DND-41 (cell line): ENCODE results near the gene PIP4K2A.

Source experiments
- EZH2 ChIP-seq: IDR thresholded peaks from 3 replicates; pipeline ENCODE4 v1.6.1; 2012; ENCODE audit warnings: borderline replicate concordance, low read depth, mild to moderate bottlenecking, moderate library complexity, low read length, inconsistent platforms; ENCODE audit not compliant: severe bottlenecking
- TF ChIP-seq, protein P1 (sequence below): IDR thresholded peaks from 2 replicates; pipeline ENCODE4 v1.5.1; 2012; ENCODE audit warnings: borderline replicate concordance, low read length, moderate library complexity, mild to moderate bottlenecking; ENCODE audit not compliant: poor library complexity, severe bottlenecking; ENCODE audit errors: extremely low read depth

GRCh38 chr10:22714479-22715289, at the start of gene PIP4K2A:
- TF ChIP-seq, protein P1, sequence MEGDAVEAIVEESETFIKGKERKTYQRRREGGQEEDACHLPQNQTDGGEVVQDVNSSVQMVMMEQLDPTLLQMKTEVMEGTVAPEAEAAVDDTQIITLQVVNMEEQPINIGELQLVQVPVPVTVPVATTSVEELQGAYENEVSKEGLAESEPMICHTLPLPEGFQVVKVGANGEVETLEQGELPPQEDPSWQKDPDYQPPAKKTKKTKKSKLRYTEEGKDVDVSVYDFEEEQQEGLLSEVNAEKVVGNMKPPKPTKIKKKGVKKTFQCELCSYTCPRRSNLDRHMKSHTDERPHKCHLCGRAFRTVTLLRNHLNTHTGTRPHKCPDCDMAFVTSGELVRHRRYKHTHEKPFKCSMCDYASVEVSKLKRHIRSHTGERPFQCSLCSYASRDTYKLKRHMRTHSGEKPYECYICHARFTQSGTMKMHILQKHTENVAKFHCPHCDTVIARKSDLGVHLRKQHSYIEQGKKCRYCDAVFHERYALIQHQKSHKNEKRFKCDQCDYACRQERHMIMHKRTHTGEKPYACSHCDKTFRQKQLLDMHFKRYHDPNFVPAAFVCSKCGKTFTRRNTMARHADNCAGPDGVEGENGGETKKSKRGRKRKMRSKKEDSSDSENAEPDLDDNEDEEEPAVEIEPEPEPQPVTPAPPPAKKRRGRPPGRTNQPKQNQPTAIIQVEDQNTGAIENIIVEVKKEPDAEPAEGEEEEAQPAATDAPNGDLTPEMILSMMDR, result no peak
- no peak for TF ChIP-seq EZH2
